ENCODE measurements around the gene CTSK.

GRCh38 chr1:150787455-150787854 lies 20.6 kb downstream of the CTSK start:
- TF ChIP-seq CTCF (conservative IDR thresholded peaks at IDR 0.05 in 1 of 2, IDR thresholded peaks at IDR 0.05 in 1 of 2; ENCODE audit: extremely low read depth in 1 of 2, insufficient read depth in 1 of 2, low read depth in 1 of 2, low read length in 2 of 2) (no peak), EZH2 (IDR thresholded peaks at IDR 0.05; ENCODE audit: borderline replicate concordance, low read length) (no peak)

All from mammary epithelial cell (primary cell).